Measurements from ENCODE around the gene YOD1. TPM values are rescaled to one million over a fixed set of nuclear protein-coding genes. Genes with fewer than 3 reads are reported as not detected.

YOD1 gene
- total RNA-seq, 1 experiment from 2014 or later: 19.2 TPM

DNA sequence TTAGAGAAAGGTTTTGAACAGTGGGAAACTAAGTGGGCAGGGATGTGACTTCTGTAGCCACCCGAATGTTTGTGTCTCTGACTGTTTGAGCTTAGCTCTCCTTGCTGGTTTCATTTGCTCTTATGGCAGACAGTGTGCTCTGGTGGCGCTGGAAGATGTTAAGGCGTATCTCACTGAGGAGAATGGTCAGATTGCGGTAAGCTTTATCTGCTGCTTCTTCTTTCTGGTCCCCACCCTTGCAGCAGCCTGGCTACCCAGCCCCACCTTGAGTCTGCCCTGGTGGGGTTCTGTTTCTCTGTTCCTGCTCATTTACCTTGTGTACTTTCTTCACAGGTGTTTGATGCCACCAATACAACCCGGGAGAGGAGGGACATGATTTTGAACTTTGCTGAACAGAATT lies 12.0 kb upstream of the YOD1 start:
- no peaks in the 10 kb centered on the region for H3K27me3 ChIP-seq (ENCODE audit: control insufficient read depth, insufficient read depth, low read length)
- H3K4me3 ChIP-seq (ENCODE audit: insufficient read depth, low read depth, low read length): no peak overlapping the region
- peaks cover 13% of the 10 kb centered on the region for H3K36me3 ChIP-seq (replicated peaks; ENCODE audit: control insufficient read depth, insufficient read depth, low read length)
- DNase-seq: no peak

DNA sequence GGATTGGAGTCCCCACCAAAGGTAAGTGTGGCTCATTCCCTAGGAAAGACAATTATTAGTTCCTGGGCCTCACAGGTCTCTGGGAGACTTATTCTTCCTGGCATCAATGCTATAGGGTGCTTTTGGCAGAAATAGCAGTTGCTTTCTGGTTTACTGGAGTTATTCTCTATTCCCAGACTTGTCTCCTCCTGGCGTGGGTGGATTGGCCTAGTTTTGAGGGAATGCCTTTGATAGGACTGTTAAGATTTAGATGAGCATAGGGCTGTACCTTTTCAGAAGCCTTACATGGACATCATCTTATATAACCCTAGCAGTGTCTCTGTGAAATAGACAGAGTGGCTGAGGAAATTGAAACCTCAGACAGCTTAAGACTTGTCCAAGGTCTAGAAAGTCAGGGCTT lies 11.1 kb upstream of the YOD1 start:
- DNase-seq: no peak
- H3K27me3 ChIP-seq (ENCODE audit: control insufficient read depth, insufficient read depth, low read length): no peaks in the 10 kb centered on the region
- H3K36me3 ChIP-seq (replicated peaks; ENCODE audit: control insufficient read depth, insufficient read depth, low read length): peaks cover 13% of the 10 kb centered on the region
- H3K4me3 ChIP-seq (ENCODE audit: insufficient read depth, low read depth, low read length): no peak overlapping the region

DNA sequence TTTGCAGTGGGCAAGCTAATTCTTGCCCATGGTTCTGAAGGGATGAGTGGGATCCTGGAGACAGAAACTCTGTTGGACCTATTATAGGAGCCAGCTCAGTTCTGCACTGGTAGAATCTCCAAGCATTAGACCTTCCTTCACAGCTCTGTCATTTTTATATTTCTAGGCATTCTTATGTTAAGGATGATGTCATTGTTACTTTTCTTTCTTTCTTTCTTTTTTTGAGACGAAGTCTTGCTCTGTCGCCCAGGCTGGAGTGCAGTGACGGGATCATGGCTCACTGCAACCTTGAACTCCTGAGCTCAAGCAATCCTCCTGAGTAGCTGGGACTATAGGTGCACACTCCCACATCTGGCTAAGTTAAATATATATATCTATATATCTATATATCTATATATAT lies 9.6 kb upstream of the YOD1 start:
- H3K27me3 ChIP-seq (ENCODE audit: control insufficient read depth, insufficient read depth, low read length): no peaks in the 10 kb centered on the region
- no peak for DNase-seq
- no peak overlapping the region for H3K4me3 ChIP-seq (ENCODE audit: insufficient read depth, low read depth, low read length)
- peaks cover 11% of the 10 kb centered on the region for H3K36me3 ChIP-seq (replicated peaks; ENCODE audit: control insufficient read depth, insufficient read depth, low read length)

DNA sequence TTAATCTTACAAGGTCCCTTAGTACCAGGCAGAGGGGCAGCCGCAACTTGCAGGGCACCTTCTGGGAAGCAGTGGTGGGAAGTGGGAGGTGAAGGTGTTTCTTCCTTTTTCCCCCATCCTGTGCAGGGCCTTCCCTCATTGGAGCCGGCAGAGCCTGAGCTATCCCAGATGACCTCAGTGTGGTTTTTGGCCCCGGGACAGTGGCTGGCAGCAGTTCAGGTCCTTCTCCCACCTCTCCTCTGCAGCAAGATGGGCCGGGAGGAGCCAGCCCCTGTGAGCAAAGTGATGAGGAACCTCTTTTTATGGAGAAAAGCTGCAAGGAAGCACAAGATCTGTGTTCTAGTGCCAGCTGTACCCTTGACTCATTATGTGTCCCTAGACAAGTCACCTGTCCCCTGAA lies 8.9 kb upstream of the YOD1 start:
- DNase-seq: no peak
- Histone ChIP-seq H3K36me3 (replicated peaks; ENCODE audit: control insufficient read depth, insufficient read depth, low read length) (peaks cover 11% of the 10 kb centered on the region), H3K4me3 (ENCODE audit: insufficient read depth, low read depth, low read length) (no peak overlapping the region), H3K27me3 (ENCODE audit: control insufficient read depth, insufficient read depth, low read length) (no peaks in the 10 kb centered on the region)

DNA sequence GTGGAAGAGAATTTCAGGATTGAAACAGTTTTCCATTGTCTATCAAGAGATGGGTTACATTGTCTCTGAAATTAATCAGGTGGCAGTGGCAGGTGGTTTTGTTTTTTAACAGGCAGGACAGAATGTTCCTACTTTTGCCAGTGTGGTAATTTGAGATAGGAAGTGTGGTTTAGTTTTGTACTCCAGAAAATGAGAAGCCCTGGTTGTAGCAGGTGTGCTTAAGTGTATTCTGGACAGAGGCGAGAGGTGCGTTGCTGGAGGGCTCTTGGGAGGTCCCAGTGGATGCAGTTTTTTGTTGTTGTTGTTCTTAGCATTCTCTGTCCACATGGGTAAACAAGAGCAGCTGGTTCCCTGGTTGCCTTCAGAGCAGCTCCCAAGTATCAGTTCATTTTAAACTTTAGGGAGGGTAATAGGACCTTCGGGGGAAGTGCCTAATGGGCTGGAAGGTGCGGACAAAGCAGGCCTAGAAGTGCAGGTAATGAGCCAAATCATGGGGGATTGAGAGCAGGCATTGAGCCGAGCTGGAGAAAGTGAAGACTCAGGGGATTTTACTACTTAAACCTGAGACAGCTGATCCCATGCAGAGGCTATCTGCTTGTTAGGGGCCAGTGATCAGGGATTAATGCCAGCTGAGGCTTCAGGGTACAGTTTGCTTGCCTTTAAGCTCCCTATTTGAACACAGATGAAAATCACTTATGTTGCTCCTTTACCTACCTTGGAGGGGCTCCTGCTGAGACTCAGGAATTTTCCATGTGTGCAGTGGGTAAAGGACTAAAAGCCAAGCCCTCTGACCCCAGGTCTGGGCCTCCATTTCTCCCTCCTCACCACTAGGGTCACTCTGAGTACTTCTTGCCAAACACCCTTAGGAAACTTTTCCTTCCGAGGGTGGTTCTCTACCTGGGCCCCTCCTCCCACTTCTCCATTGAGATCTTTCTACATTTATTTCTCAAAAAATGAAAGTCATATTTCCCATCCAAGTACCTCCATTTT lies 8.2 kb upstream of the YOD1 start:
- H3K27me3 ChIP-seq (ENCODE audit: control insufficient read depth, insufficient read depth, low read length): no peaks in the 10 kb centered on the region
- peak; percentile 62 for DNase-seq
- H3K36me3 ChIP-seq (replicated peaks; ENCODE audit: control insufficient read depth, insufficient read depth, low read length): peaks cover 10% of the 10 kb centered on the region
- no peak overlapping the region for H3K4me3 ChIP-seq (ENCODE audit: insufficient read depth, low read depth, low read length)

DNA sequence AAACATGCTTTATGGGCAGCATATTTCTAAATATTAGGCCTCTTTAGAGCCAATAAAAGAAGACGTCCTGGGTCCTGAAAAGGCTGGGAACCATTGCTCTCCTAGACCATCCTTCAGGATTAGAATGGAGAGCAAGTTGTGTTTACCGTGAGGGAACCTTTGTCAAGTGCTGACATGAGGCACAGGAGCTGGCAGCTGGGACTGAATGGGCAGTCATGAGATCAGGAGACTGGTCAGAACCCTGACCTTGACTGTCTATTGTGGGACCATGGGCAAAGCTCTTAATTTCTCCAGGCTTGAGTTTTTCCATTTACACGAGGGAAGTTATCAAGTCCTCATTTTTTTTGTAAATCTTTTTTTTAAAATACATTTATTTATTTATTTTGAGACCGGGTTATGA lies 7.2 kb upstream of the YOD1 start:
- DNase-seq: no peak
- Histone ChIP-seq H3K27me3 (ENCODE audit: control insufficient read depth, insufficient read depth, low read length) (no peaks in the 10 kb centered on the region), H3K4me3 (ENCODE audit: insufficient read depth, low read depth, low read length) (no peak overlapping the region), H3K36me3 (replicated peaks; ENCODE audit: control insufficient read depth, insufficient read depth, low read length) (peaks cover 6% of the 10 kb centered on the region)

DNA sequence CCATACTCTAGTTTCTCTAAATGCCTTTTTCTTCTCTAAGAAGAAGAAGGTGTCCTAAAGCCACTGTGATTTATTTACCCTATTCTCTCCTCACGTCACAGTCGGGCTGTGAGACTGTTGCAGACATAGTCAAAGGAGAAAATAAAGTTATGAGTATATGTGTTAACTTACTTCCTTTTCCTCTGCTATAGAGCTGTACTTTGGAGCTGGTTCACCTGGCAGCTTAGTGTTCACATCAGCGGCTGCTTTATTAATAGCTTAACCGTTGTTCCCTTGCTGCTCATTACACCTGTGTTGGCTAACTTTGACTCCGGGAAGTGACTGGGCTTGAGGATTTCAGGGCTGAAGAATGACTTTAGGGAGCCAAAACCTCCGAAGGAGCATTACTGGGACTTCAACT lies 5.7 kb upstream of the YOD1 start:
- Histone ChIP-seq H3K27me3 (ENCODE audit: control insufficient read depth, insufficient read depth, low read length) (no peaks in the 10 kb centered on the region), H3K36me3 (replicated peaks; ENCODE audit: control insufficient read depth, insufficient read depth, low read length) (no peaks in the 10 kb centered on the region; the same call in 1 of the 2 replicates), H3K4me3 (ENCODE audit: insufficient read depth, low read depth, low read length) (no peak overlapping the region)
- DNase-seq: no peak

DNA sequence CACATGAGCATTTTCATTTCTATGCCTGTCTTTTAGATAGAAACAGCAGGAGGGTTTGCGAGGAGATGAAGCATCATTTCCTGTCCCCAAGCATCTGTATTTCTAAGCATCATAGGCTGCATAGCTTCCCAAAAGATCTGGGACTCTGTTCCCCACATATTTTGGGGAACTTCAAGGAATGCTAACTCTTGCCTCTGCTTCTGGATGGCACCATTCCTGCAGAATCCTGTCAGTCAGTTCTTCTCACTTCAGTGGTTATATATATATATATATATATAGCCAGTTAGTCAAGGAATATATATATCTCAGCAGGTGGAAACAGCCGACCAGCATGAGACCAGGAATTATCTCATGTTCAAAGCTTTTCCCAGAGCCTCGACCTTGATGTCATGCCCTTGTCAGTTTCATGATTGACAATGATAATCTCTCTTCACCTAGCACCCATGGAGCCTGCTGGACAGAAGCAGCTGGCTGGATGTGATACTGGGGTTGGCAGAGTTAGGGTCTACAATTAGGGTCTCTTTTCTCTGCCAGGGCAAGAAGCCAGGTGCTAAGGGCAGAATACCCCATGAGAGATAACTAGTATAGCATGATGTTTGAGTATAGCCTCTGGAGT lies 4.5 kb upstream of the YOD1 start:
- Histone ChIP-seq H3K36me3 (replicated peaks; ENCODE audit: control insufficient read depth, insufficient read depth, low read length) (no peaks in the 10 kb centered on the region; the same call in 1 of the 2 replicates), H3K4me3 (ENCODE audit: insufficient read depth, low read depth, low read length) (no peak overlapping the region), H3K27me3 (ENCODE audit: control insufficient read depth, insufficient read depth, low read length) (no peaks in the 10 kb centered on the region)
- DNase-seq: no peak

DNA sequence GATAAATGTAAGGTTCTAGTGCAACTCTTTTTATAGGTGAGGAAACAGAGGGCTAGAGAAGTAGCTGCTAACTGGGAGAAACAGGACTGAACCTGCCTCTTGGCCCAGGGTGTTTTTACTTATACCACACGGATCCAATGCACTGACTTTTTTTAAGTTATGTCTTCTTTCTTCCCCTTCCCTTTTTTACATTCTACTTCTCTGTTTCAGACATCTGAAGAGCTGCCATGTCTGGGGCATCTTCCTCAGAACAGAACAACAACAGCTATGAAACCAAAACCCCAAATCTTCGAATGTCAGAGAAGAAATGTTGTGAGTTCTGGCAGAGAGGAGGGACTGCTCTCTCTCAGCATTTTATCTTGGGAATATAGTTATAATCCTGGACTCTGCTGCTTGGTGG lies 3.5 kb upstream of the YOD1 start:
- no peak for DNase-seq
- Histone ChIP-seq H3K4me3 (ENCODE audit: insufficient read depth, low read depth, low read length) (no peak overlapping the region), H3K27me3 (ENCODE audit: control insufficient read depth, insufficient read depth, low read length) (no peaks in the 10 kb centered on the region), H3K36me3 (replicated peaks; ENCODE audit: control insufficient read depth, insufficient read depth, low read length) (no peaks in the 10 kb centered on the region; the same call in 1 of the 2 replicates)

DNA sequence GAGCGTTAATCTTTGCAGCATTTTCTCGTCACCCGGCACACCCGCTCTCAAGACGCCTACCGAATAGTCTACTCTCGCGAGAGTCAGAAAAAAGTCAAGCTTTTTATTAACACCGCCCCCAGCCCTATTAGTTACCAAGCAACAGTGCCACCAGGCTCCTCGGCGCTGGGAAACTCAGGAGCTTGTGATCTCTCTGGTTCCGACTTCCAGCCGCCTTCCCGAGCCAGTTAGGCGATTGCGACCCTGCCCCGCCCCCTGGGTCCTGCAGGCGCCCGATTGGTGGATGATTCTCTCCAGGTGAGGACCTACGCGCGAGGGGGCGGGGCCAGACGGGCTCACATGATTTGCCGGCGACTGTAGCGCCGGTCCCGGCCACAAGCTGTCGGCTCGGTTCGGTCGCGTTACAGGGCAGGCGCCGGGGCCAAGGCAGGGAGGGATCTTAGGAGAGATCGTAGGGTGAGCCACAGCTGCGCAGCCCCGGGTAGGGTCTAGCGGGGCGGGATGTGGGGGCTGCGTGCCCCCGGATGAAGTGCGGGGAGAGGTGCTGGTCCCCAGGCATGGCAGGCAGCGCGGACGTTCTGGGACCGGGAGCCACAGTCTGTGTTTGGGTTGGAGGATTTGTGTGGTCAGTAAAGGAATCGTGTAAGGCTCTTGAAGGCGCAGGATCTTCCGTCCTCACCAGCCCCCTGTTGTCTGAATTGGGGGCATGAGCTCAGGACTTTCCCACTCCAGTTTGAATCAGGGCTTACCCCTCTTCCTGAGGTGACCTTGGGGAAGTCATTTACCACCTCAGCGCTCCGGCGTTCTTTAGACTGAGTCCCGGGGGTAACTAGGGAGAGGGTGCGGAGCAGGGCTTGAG lies 2.1 kb upstream of the YOD1 start, which contains the start of gene PFKFB2:
Gene PFKFB2 (plus strand): TSS at position 365 of the 859 bp plus-strand sequence. CDS start 1,443 bp downstream, outside the sequence.
- peaks cover 8% of the 10 kb centered on the region for H3K36me3 ChIP-seq (replicated peaks; ENCODE audit: control insufficient read depth, insufficient read depth, low read length)
- peak; percentile 95 for DNase-seq
- no peaks in the 10 kb centered on the region for H3K27me3 ChIP-seq (ENCODE audit: control insufficient read depth, insufficient read depth, low read length)
- peak within 1 kb of the TSS; percentile 92 for H3K4me3 ChIP-seq (ENCODE audit: insufficient read depth, low read depth, low read length)

DNA sequence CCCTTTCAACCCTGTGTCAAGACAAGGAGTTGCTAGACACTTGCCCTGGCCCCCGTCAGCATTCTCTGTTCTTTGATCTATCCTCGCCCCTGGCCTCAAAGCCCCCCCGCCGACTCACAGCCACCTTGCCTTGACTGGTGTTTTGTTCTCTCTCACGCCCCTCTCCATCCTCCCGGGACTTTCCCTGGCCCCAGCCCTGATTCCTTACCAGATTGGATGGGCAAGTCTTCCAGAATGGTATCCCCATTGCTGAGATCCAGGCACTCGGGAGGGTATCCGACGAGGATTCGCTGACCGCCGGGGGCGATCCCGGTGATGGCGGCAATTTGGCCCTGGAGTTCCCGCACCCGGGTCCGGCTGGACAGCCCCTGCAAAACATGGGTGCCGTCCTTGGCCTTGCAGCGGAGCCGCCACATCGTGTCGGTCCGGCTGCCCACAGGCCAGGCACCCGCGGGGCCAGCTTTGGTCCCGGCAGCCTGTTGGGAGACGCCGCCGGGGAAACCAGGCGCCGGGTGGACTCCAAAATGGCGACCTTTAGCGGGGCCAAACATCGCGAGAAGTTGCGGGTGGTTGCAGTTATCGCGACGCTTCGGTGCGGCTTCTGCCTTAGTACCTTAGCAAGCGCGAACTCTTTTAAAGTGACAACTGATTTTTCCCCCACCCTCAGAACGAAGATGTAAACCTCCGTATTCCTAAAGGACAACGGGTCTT lies 373 bp downstream of the YOD1 start:
- no peaks in the 10 kb centered on the region for H3K27me3 ChIP-seq (ENCODE audit: control insufficient read depth, insufficient read depth, low read length)
- peak; percentile 84 for DNase-seq
- H3K36me3 ChIP-seq (replicated peaks; ENCODE audit: control insufficient read depth, insufficient read depth, low read length): peaks cover 9% of the 10 kb centered on the region
- H3K4me3 ChIP-seq (ENCODE audit: insufficient read depth, low read depth, low read length): peak overlapping the region; percentile 78

DNA sequence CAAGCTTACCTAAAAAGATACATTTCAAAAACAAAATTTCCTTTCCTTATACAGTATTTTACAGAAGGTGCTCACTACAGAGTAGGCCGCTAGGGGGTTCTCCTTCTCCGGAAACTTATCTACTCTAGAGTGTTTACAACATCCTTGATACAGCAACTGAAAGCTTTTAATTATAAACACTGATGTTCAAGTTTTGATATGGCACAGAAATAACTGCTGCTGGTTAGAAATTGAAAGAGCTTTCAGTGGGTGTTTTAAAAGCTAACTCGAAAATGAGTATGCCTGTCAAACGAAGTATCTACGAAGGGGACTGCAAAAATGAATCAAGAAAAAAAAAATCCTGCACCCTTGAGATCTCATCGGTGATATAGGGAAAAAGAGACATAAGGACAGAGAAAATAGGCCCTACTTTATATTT lies 1.0 kb downstream of the YOD1 start:
- H3K36me3 ChIP-seq (replicated peaks; ENCODE audit: control insufficient read depth, insufficient read depth, low read length): peaks cover 9% of the 10 kb centered on the region
- H3K4me3 ChIP-seq (ENCODE audit: insufficient read depth, low read depth, low read length): peak overlapping the region; percentile 78
- no peaks in the 10 kb centered on the region for H3K27me3 ChIP-seq (ENCODE audit: control insufficient read depth, insufficient read depth, low read length)
- DNase-seq: peak; percentile 47

DNA sequence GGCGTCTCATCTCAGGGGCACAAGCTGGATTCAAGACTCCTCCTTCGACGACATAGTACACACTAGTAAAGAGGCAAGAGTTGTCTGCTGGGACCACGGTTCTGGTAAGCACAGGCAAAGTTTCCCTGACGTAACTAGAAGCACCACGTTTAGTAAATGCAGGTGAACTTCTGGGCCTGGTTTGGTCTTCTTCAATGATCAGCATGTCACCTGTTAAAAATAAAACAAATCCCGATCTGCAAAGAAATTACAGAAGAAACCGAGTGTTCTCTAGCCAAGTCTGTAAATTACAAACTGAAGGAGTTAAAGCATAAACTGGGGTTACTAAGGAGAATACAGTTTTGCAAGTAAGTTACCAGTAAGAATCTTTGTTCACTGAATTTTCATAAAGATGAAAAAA lies 1.5 kb downstream of the YOD1 start:
- peak overlapping the region; percentile 78; the same call in 1 of the 2 replicates for H3K4me3 ChIP-seq (ENCODE audit: insufficient read depth, low read depth, low read length)
- no peaks in the 10 kb centered on the region for H3K27me3 ChIP-seq (ENCODE audit: control insufficient read depth, insufficient read depth, low read length)
- H3K36me3 ChIP-seq (replicated peaks; ENCODE audit: control insufficient read depth, insufficient read depth, low read length): peaks cover 9% of the 10 kb centered on the region
- no peak for DNase-seq

DNA sequence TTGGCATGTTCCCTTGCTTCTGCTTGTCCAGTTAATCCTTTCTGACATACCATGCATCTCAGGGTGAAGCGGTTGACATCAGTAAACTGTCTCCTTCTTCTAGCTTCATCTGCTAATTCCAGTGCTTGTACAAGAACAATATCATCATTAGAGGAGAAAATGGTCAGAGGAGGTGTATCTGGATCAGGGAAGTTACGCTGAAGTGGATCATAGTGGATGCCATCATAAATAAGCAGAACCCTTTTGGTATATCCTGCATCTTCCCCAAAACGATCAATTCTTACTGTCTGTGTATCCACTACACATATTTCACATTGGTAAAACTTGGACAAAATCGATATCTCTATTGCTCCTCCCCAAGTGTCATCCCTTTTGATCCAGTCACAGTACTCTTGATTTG lies 2.0 kb downstream of the YOD1 start:
- DNase-seq: no peak
- no peak overlapping the region for H3K4me3 ChIP-seq (ENCODE audit: insufficient read depth, low read depth, low read length)

More for the DNA sequence above, 2.0 kb downstream of the YOD1 start:
- Histone ChIP-seq H3K27me3 (ENCODE audit: control insufficient read depth, insufficient read depth, low read length) (no peaks in the 10 kb centered on the region), H3K36me3 (replicated peaks; ENCODE audit: control insufficient read depth, insufficient read depth, low read length) (peaks cover 9% of the 10 kb centered on the region)
